Femur (tissue), 1 donor: ENCODE results near the gene PDZRN4.
"Not testable (repeated sequence)": the region's sequence is repeated elsewhere in the genome, so short reads cannot be mapped to it uniquely, and the experiment has no call there.

Experiments
- DNase-seq: peaks from one replicate; pipeline ENCODE4 v3.0.0-alpha.2; 2017

The PDZRN4 gene

DNA sequence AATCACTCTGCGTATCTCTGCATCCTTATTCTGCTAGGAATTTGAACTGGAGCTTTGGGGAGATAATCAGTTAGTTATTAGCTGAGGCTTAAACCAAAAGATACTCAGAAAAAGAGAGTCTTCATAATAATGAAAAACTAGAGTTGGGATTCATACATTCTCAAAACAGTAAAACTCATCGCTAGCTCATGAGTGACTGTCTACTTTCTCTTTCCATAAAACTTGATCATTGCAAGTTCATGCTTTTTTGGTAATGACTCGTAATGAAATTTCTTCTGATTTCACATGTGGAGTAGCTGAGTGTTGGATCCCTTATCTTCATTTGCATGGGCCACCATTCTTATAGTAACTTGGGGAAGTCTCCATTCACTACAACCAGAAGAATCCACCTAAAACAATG, 397.7 kb downstream of the PDZRN4 start:
- no peak for DNase-seq

DNA sequence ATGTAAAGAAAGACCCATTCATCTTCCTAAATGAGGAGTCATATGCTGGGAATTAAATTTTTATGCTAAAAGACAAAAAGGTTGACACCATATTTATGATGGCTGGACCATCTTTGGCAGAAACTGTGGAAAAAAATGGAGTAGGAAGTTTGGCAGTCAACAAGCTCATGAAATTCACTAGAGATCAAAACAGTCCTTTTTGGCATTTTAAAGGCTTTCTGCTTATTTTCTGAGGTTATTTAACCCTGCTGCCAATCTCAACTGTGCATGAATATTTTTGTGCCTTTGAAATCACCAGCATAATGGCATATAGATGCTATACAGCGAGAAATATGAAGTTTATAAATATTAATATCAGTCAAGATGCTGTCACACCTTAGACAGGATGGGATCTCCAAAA, 399.5 kb downstream of the PDZRN4 start:
- DNase-seq, result no peak

GRCh38 chr12:41589878-41590277, 401.8 kb downstream of the PDZRN4 start:
- DNase-seq, result no peak

DNA sequence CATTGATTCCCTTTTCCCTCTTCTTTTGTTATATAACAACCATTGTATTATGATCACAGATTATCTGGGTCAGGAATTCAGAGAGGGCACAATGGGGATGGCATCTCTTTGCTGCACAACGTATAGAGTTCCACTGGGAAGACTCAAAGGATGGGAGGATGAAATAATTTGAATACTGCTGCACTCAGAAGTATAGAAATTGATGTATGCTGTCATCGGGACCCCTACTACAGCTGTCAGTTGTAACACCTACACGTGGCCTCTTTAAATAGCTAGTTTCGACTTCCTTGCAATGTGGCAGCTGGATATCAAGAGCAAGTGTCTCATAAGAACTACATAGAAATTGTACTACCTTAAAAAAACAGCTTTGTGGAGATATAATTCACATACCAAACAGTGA, 408.1 kb downstream of the PDZRN4 start:
- DNase-seq, result no peak

GRCh38 chr12:41604830-41605229, 416.7 kb downstream of the PDZRN4 start:
- DNase-seq, result no peak

- DNase-seq, result no peak
Observed at GRCh38 chr12:41605545-41606305, 417.6 kb downstream of the PDZRN4 start.

GRCh38 chr12:41606468-41607445, 418.6 kb downstream of the PDZRN4 start:
- DNase-seq, result no peak

- DNase-seq, result no peak
Observed at GRCh38 chr12:41612892-41613557, 424.9 kb downstream of the PDZRN4 start.

DNA sequence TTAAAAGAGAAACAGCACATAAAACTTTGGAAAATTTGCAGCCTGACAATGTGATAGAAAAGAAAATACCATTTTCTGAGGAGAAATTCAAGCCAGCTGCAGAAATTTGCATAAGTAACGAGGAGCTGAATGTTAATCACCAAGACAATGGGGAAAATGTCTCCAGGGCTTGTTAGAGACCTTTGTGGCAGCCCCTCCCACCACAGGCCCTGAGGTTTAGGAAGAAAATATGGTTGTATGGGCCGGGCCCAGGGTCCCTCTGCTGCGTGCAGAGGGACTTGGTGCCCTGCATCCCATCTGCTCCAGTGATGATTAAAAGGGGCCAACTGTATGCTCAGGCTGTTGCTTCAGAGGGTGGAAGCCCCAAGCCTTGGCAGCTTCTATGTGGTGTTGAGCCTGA, 427.1 kb downstream of the PDZRN4 start:
- DNase-seq, result not testable (repeated sequence)

- no peak for DNase-seq
Observed at GRCh38 chr12:41619705-41620104, 431.6 kb downstream of the PDZRN4 start.

DNA sequence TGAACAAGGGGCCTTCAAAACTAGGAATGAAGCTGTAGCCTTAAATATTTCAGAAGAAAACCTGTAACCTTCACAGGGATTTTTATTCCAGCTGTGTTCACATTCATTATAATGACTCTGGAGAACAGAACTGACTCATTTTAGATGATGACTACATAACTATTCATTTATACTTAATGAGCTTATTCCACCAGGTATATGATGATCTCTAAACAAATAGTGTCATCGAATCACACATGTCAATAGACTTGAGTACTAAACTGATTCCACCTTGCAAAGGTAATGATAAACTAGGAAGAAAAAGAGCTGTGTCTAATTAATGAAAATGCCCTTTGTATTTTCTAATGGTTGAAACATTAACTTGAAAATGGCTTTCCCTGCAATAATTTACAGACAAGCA, 433.2 kb downstream of the PDZRN4 start:
- DNase-seq, result no peak
